ENCODE results near the gene EDARADD.

EDARADD gene

GRCh38 chr1:236467327-236467641 lies 73.2 kb downstream of the EDARADD start:
- Histone ChIP-seq H3K4me3 (ENCODE audit: low read length in 2 of 2) (no peak overlapping the region), H3K9ac (ENCODE audit: low read length in 2 of 2) (no peak overlapping the region), H3K27me3 (ENCODE audit: control insufficient read depth in 1 of 2, insufficient read depth in 2 of 2, low read length in 2 of 2) (peaks cover 0 to 4% of the 10 kb centered on the region in 2 donors), H3K27ac (ENCODE audit: low read length) (no peak overlapping the region), H3K4me1 (ENCODE audit: control insufficient read depth, insufficient read depth, low read length) (no peaks in the 10 kb centered on the region), H3K9me3 (ENCODE audit: control insufficient read depth in 2 of 2, low read length in 2 of 2) (no peaks in the 10 kb centered on the region), H3K36me3 (ENCODE audit: control insufficient read depth in 2 of 2, insufficient read depth in 2 of 2, low read length in 2 of 2) (no peaks in the 10 kb centered on the region)

GRCh38 chr1:236468625-236469024 lies 74.5 kb downstream of the EDARADD start:
- Histone ChIP-seq H3K9me3 (ENCODE audit: control insufficient read depth in 2 of 2, low read length in 2 of 2) (no peaks in the 10 kb centered on the region), H3K4me1 (ENCODE audit: control insufficient read depth, insufficient read depth, low read length) (no peaks in the 10 kb centered on the region), H3K36me3 (ENCODE audit: control insufficient read depth in 2 of 2, insufficient read depth in 2 of 2, low read length in 2 of 2) (no peaks in the 10 kb centered on the region), H3K27ac (ENCODE audit: low read length) (no peak overlapping the region), H3K27me3 (ENCODE audit: control insufficient read depth in 1 of 2, insufficient read depth in 2 of 2, low read length in 2 of 2) (peaks cover under 1 to 6% of the 10 kb centered on the region in 2 donors), H3K9ac (ENCODE audit: low read length in 2 of 2) (no peak overlapping the region), H3K4me3 (ENCODE audit: low read length in 2 of 2) (no peak overlapping the region)

- Histone ChIP-seq H3K9me3 (ENCODE audit: control insufficient read depth in 2 of 2, low read length in 2 of 2) (no peaks in the 10 kb centered on the region), H3K27ac (ENCODE audit: low read length) (no peak overlapping the region), H3K27me3 (ENCODE audit: control insufficient read depth in 1 of 2, insufficient read depth in 2 of 2, low read length in 2 of 2) (peaks cover 4 to 7% of the 10 kb centered on the region in 2 donors), H3K4me3 (ENCODE audit: low read length in 2 of 2) (no peak overlapping the region), H3K9ac (ENCODE audit: low read length in 2 of 2) (no peak overlapping the region), H3K4me1 (ENCODE audit: control insufficient read depth, insufficient read depth, low read length) (no peaks in the 10 kb centered on the region), H3K36me3 (ENCODE audit: control insufficient read depth in 2 of 2, insufficient read depth in 2 of 2, low read length in 2 of 2) (no peaks in the 10 kb centered on the region)
Measured at GRCh38 chr1:236469466-236469865, 75.4 kb downstream of the EDARADD start.

GRCh38 chr1:236471096-236471495 lies 77.0 kb downstream of the EDARADD start:
- no peak overlapping the region for H3K4me3 ChIP-seq (ENCODE audit: low read length in 2 of 2)
- H3K9ac ChIP-seq (ENCODE audit: low read length in 2 of 2): no peak overlapping the region
- no peaks in the 10 kb centered on the region for H3K9me3 ChIP-seq (ENCODE audit: control insufficient read depth in 2 of 2, low read length in 2 of 2)
- peaks cover 3 to 4% of the 10 kb centered on the region in 2 donors for H3K27me3 ChIP-seq (ENCODE audit: control insufficient read depth in 1 of 2, insufficient read depth in 2 of 2, low read length in 2 of 2)
- H3K27ac ChIP-seq (ENCODE audit: low read length): no peak overlapping the region
- no peaks in the 10 kb centered on the region for H3K4me1 ChIP-seq (ENCODE audit: control insufficient read depth, insufficient read depth, low read length)
- no peaks in the 10 kb centered on the region for H3K36me3 ChIP-seq (ENCODE audit: control insufficient read depth in 2 of 2, insufficient read depth in 2 of 2, low read length in 2 of 2)

- no peaks in the 10 kb centered on the region for H3K4me1 ChIP-seq (ENCODE audit: control insufficient read depth, insufficient read depth, low read length)
- H3K4me3 ChIP-seq (ENCODE audit: low read length in 2 of 2): no peak overlapping the region
- no peaks in the 10 kb centered on the region for H3K36me3 ChIP-seq (ENCODE audit: control insufficient read depth in 2 of 2, insufficient read depth in 2 of 2, low read length in 2 of 2)
- no peak overlapping the region for H3K9ac ChIP-seq (ENCODE audit: low read length in 2 of 2)
- H3K9me3 ChIP-seq (ENCODE audit: control insufficient read depth in 2 of 2, low read length in 2 of 2): no peaks in the 10 kb centered on the region
- no peak overlapping the region for H3K27ac ChIP-seq (ENCODE audit: low read length)
- H3K27me3 ChIP-seq (ENCODE audit: control insufficient read depth in 1 of 2, insufficient read depth in 2 of 2, low read length in 2 of 2): peaks cover 3 to 4% of the 10 kb centered on the region in 2 donors
Measured at GRCh38 chr1:236471653-236472052, 77.6 kb downstream of the EDARADD start.

- Histone ChIP-seq H3K9me3 (ENCODE audit: control insufficient read depth in 2 of 2, low read length in 2 of 2) (no peaks in the 10 kb centered on the region), H3K36me3 (ENCODE audit: control insufficient read depth in 2 of 2, insufficient read depth in 2 of 2, low read length in 2 of 2) (no peaks in the 10 kb centered on the region), H3K27ac (ENCODE audit: low read length) (no peak overlapping the region), H3K4me1 (ENCODE audit: control insufficient read depth, insufficient read depth, low read length) (no peaks in the 10 kb centered on the region), H3K9ac (ENCODE audit: low read length in 2 of 2) (no peak overlapping the region), H3K4me3 (ENCODE audit: low read length in 2 of 2) (no peak overlapping the region), H3K27me3 (ENCODE audit: control insufficient read depth in 1 of 2, insufficient read depth in 2 of 2, low read length in 2 of 2) (peaks cover 3 to 4% of the 10 kb centered on the region in 2 donors)
Measured at GRCh38 chr1:236472850-236473788, 79.0 kb downstream of the EDARADD start.

- Histone ChIP-seq H3K4me1 (ENCODE audit: control insufficient read depth, insufficient read depth, low read length) (no peaks in the 10 kb centered on the region), H3K27ac (ENCODE audit: low read length) (no peak overlapping the region), H3K27me3 (ENCODE audit: control insufficient read depth in 1 of 2, insufficient read depth in 2 of 2, low read length in 2 of 2) (peaks cover 3 to 4% of the 10 kb centered on the region in 2 donors), H3K9me3 (ENCODE audit: control insufficient read depth in 2 of 2, low read length in 2 of 2) (no peaks in the 10 kb centered on the region), H3K4me3 (ENCODE audit: low read length in 2 of 2) (no peak overlapping the region), H3K9ac (ENCODE audit: low read length in 2 of 2) (no peak overlapping the region), H3K36me3 (ENCODE audit: control insufficient read depth in 2 of 2, insufficient read depth in 2 of 2, low read length in 2 of 2) (no peaks in the 10 kb centered on the region)
Measured at GRCh38 chr1:236476019-236476418, 81.9 kb downstream of the EDARADD start.

GRCh38 chr1:236480758-236481436 lies 86.8 kb downstream of the EDARADD start:
- Histone ChIP-seq H3K4me3 (ENCODE audit: low read length in 2 of 2) (no peak overlapping the region), H3K27me3 (ENCODE audit: control insufficient read depth in 1 of 2, insufficient read depth in 2 of 2, low read length in 2 of 2) (peaks cover 0 to 2% of the 10 kb centered on the region in 2 donors), H3K4me1 (ENCODE audit: control insufficient read depth, insufficient read depth, low read length) (no peaks in the 10 kb centered on the region), H3K27ac (ENCODE audit: low read length) (no peak overlapping the region), H3K9me3 (ENCODE audit: control insufficient read depth in 2 of 2, low read length in 2 of 2) (no peaks in the 10 kb centered on the region), H3K36me3 (ENCODE audit: control insufficient read depth in 2 of 2, insufficient read depth in 2 of 2, low read length in 2 of 2) (no peaks in the 10 kb centered on the region), H3K9ac (ENCODE audit: low read length in 2 of 2) (no peak overlapping the region)

- H3K27ac ChIP-seq (ENCODE audit: low read length): no peak overlapping the region
- no peak overlapping the region for H3K4me3 ChIP-seq (ENCODE audit: low read length in 2 of 2)
- no peaks in the 10 kb centered on the region for H3K4me1 ChIP-seq (ENCODE audit: control insufficient read depth, insufficient read depth, low read length)
- no peaks in the 10 kb centered on the region for H3K36me3 ChIP-seq (ENCODE audit: control insufficient read depth in 2 of 2, insufficient read depth in 2 of 2, low read length in 2 of 2)
- no peak overlapping the region for H3K9ac ChIP-seq (ENCODE audit: low read length in 2 of 2)
- H3K27me3 ChIP-seq (ENCODE audit: control insufficient read depth in 1 of 2, insufficient read depth in 2 of 2, low read length in 2 of 2): peaks cover 0 to 2% of the 10 kb centered on the region in 2 donors
- H3K9me3 ChIP-seq (ENCODE audit: control insufficient read depth in 2 of 2, low read length in 2 of 2): no peaks in the 10 kb centered on the region
Measured at GRCh38 chr1:236484310-236484971, 90.4 kb downstream of the EDARADD start.

GRCh38 chr1:236486356-236487002 lies 92.4 kb downstream of the EDARADD start:
- Histone ChIP-seq H3K9ac (ENCODE audit: low read length in 2 of 2) (no peak overlapping the region), H3K36me3 (ENCODE audit: control insufficient read depth in 2 of 2, insufficient read depth in 2 of 2, low read length in 2 of 2) (no peaks in the 10 kb centered on the region), H3K4me3 (ENCODE audit: low read length in 2 of 2) (no peak overlapping the region), H3K9me3 (ENCODE audit: control insufficient read depth in 2 of 2, low read length in 2 of 2) (no peaks in the 10 kb centered on the region), H3K4me1 (ENCODE audit: control insufficient read depth, insufficient read depth, low read length) (no peaks in the 10 kb centered on the region), H3K27me3 (ENCODE audit: control insufficient read depth in 1 of 2, insufficient read depth in 2 of 2, low read length in 2 of 2) (peaks cover 0 to 2% of the 10 kb centered on the region in 2 donors), H3K27ac (ENCODE audit: low read length) (no peak overlapping the region)
